Measurements from ENCODE around the gene ROR1.

GRCh38 chr1:64126581-64126980 lies 352.8 kb downstream of the ROR1 start:
- no peak for TF ChIP-seq RXRA (IDR thresholded peaks at IDR 0.05; ENCODE audit: borderline replicate concordance, low read depth)
- TF ChIP-seq REST (IDR thresholded peaks at IDR 0.05; ENCODE audit: low read depth, low read length) = no peak
- no peak for TF ChIP-seq RFX5 (IDR thresholded peaks at IDR 0.05; ENCODE audit: low read length)
- no peak for TF ChIP-seq CHD2 (IDR thresholded peaks at IDR 0.05; ENCODE audit: low read length, partially characterized antibody)
- no peak for TF ChIP-seq YY1 (IDR thresholded peaks at IDR 0.05; ENCODE audit: low read depth)
- no peak for TF ChIP-seq CTCF (IDR thresholded peaks at IDR 0.05)
- no peak for TF ChIP-seq POLR2AphosphoS5 (IDR thresholded peaks at IDR 0.05; ENCODE audit: low read depth, low read length)
- TF ChIP-seq, protein P1, sequence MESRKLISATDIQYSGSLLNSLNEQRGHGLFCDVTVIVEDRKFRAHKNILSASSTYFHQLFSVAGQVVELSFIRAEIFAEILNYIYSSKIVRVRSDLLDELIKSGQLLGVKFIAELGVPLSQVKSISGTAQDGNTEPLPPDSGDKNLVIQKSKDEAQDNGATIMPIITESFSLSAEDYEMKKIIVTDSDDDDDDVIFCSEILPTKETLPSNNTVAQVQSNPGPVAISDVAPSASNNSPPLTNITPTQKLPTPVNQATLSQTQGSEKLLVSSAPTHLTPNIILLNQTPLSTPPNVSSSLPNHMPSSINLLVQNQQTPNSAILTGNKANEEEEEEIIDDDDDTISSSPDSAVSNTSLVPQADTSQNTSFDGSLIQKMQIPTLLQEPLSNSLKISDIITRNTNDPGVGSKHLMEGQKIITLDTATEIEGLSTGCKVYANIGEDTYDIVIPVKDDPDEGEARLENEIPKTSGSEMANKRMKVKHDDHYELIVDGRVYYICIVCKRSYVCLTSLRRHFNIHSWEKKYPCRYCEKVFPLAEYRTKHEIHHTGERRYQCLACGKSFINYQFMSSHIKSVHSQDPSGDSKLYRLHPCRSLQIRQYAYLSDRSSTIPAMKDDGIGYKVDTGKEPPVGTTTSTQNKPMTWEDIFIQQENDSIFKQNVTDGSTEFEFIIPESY (IDR thresholded peaks at IDR 0.05; ENCODE audit: borderline replicate concordance, low read depth) = no peak
- no peak for TF ChIP-seq FOXM1 (IDR thresholded peaks at IDR 0.05; ENCODE audit: low read depth)
- no peak for TF ChIP-seq USF2 (IDR thresholded peaks at IDR 0.05; ENCODE audit: borderline replicate concordance, low read depth, low read length)
- no peak for TF ChIP-seq RAD21 (IDR thresholded peaks at IDR 0.05; ENCODE audit: low read length)
- TF ChIP-seq MAX (IDR thresholded peaks at IDR 0.05; ENCODE audit: low read depth) = no peak
- TF ChIP-seq MXI1 (IDR thresholded peaks at IDR 0.05; ENCODE audit: low read depth, low read length) = no peak
